Stomach (tissue), 4 donors: ENCODE data around the gene LYPD6.

Experiments
- CTCF ChIP-seq, 7 experiments: fragments of 450-650 bp in 4 of 7; fragments of 200-600 bp in 3 of 7; sonication (generic) in 3 of 7; IDR thresholded peaks; one replicate each; pipeline ENCODE4 v1.5.1; 2016 to 2019; ENCODE audit warnings: antibody characterized with exemption in 7 of 7, control low read depth in 2 of 7, mild to moderate bottlenecking in 1 of 7
- EP300 ChIP-seq: sonication (generic); formaldehyde crosslinking; IDR thresholded peaks from one replicate; pipeline ENCODE4 v1.6.1; 2017; ENCODE audit warnings: antibody characterized with exemption
- POLR2A ChIP-seq, 4 donors: fragments of 450-650 bp; IDR thresholded peaks; one replicate each; pipeline ENCODE4 v1.6.1; 2016; ENCODE audit warnings: antibody characterized with exemption in 4 of 4, control low read depth in 2 of 4, mild to moderate bottlenecking in 1 of 4, moderate library complexity in 1 of 4

DNA sequence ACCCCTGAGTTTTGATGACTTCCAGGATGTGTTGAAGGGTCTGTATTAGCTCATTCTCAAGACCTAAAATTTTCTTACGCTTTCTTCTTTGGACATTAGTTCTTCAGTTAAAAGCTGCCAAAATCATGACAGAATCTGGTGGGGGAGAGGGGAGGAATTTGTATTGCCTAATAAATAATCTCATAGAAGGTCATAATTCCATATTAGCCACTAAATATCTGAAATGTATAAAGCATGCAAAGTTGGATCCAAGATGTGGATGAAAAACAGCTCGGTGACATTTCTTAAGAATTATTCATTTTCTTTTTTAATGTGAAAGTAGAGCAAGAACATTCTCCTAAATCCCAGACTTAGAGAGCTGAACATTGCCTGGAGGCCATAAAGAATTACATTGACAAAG is 137.0 kb downstream of the LYPD6 start:
- TF ChIP-seq CTCF (IDR thresholded peaks at IDR 0.05) (no peak), EP300 (no peak), POLR2A (IDR thresholded peaks at IDR 0.05) (no peak)
